ENCODE results near the gene MEN1.

Gene MEN1

GRCh38 chr11:64790205-64791095 lies 19.9 kb downstream of the MEN1 start:
- in situ Hi-C loops (cut with MboI; ENCODE audit: low pct_unique_long_range_greater_than_20kb, low sequenced_read_pairs), result no loop called here
- DNase-seq, result no peak

GRCh38 chr11:64789331-64790204 lies 20.8 kb downstream of the MEN1 start:
- DNase-seq, result no peak
- in situ Hi-C loops (cut with MboI; ENCODE audit: low pct_unique_long_range_greater_than_20kb, low sequenced_read_pairs), result no loop called here

GRCh38 chr11:64788321-64789215 lies 21.8 kb downstream of the MEN1 start:
- in situ Hi-C loops (cut with MboI; ENCODE audit: low pct_unique_long_range_greater_than_20kb, low sequenced_read_pairs), result no loop called here
- no peak for DNase-seq

- peak; percentile 56 for DNase-seq
- in situ Hi-C loops (cut with MboI; ENCODE audit: low pct_unique_long_range_greater_than_20kb, low sequenced_read_pairs), result no loop called here
Observed at GRCh38 chr11:64787526-64788320, 22.6 kb downstream of the MEN1 start.

GRCh38 chr11:64786308-64786707 lies 24.0 kb downstream of the MEN1 start:
- no peak for DNase-seq
- in situ Hi-C loops (cut with MboI; ENCODE audit: low pct_unique_long_range_greater_than_20kb, low sequenced_read_pairs), result no loop called here

- in situ Hi-C loops (cut with MboI; ENCODE audit: low pct_unique_long_range_greater_than_20kb, low sequenced_read_pairs), result no loop called here
- DNase-seq, result no peak
Observed at GRCh38 chr11:64784813-64785581, 25.4 kb downstream of the MEN1 start.

- in situ Hi-C loops (cut with MboI; ENCODE audit: low pct_unique_long_range_greater_than_20kb, low sequenced_read_pairs), result no loop called here
Observed at GRCh38 chr11:64778473-64779298, 31.7 kb downstream of the MEN1 start, which contains the start of gene SF1. SF1 (minus strand) TSS chr11:64778542; CDS start chr11:64778392, 150 bp downstream.

GRCh38 chr11:64778223-64778472 lies 32.2 kb downstream of the MEN1 start:
- no peak for DNase-seq
- in situ Hi-C loops (cut with MboI; ENCODE audit: low pct_unique_long_range_greater_than_20kb, low sequenced_read_pairs), result no loop called here

More at GRCh38 chr11:64778473-64779298, 31.7 kb downstream of the MEN1 start, which contains the start of gene SF1:
- DNase-seq, result peak; percentile 100

GRCh38 chr11:64777449-64778222 lies 32.7 kb downstream of the MEN1 start:
- peak; percentile 70 for DNase-seq
- in situ Hi-C loops (cut with MboI; ENCODE audit: low pct_unique_long_range_greater_than_20kb, low sequenced_read_pairs), result no loop called here

GRCh38 chr11:64776875-64777274 lies 33.5 kb downstream of the MEN1 start:
- in situ Hi-C loops (cut with MboI; ENCODE audit: low pct_unique_long_range_greater_than_20kb, low sequenced_read_pairs), result no loop called here

GRCh38 chr11:64776425-64776824 lies 33.9 kb downstream of the MEN1 start:
- in situ Hi-C loops (cut with MboI; ENCODE audit: low pct_unique_long_range_greater_than_20kb, low sequenced_read_pairs), result no loop called here
- no peak for DNase-seq

More at GRCh38 chr11:64776875-64777274, 33.5 kb downstream of the MEN1 start:
- no peak for DNase-seq

GRCh38 chr11:64774144-64774543 lies 36.2 kb downstream of the MEN1 start:
- no peak for DNase-seq
- in situ Hi-C loops (cut with MboI; ENCODE audit: low pct_unique_long_range_greater_than_20kb, low sequenced_read_pairs), result no loop called here

- DNase-seq, result peak; percentile 30
- in situ Hi-C loops (cut with MboI; ENCODE audit: low pct_unique_long_range_greater_than_20kb, low sequenced_read_pairs), result no loop called here
Observed at GRCh38 chr11:64772303-64773018, 37.9 kb downstream of the MEN1 start.

GRCh38 chr11:64771861-64772260 lies 38.5 kb downstream of the MEN1 start:
- in situ Hi-C loops (cut with MboI; ENCODE audit: low pct_unique_long_range_greater_than_20kb, low sequenced_read_pairs), result no loop called here
- DNase-seq, result no peak

GRCh38 chr11:64770120-64770519 lies 40.2 kb downstream of the MEN1 start:
- in situ Hi-C loops (cut with MboI; ENCODE audit: low pct_unique_long_range_greater_than_20kb, low sequenced_read_pairs), result no loop called here
- DNase-seq, result no peak

GRCh38 chr11:64769283-64769682 lies 41.1 kb downstream of the MEN1 start:
- in situ Hi-C loops (cut with MboI; ENCODE audit: low pct_unique_long_range_greater_than_20kb, low sequenced_read_pairs), result no loop called here
- no peak for DNase-seq
